Stimulated activated CD8-positive, alpha-beta memory T cell treated with anti-CD3 and anti-CD28 coated beads, Interleukin-4, amount 100 ng/mL, for 1 hour (primary cell): ENCODE measurements around the gene STN1.

ENCODE experiments used
- DNase-seq, 2 donors: peaks; one replicate each; pipeline ENCODE4 v3.0.0-alpha.2; 2020; ENCODE audit warnings: low read depth in 2 of 2, low spot score in 1 of 2

Gene STN1

GRCh38 chr10:103930449-103930848, 12.5 kb upstream of the STN1 start:
- no peak for DNase-seq

DNA sequence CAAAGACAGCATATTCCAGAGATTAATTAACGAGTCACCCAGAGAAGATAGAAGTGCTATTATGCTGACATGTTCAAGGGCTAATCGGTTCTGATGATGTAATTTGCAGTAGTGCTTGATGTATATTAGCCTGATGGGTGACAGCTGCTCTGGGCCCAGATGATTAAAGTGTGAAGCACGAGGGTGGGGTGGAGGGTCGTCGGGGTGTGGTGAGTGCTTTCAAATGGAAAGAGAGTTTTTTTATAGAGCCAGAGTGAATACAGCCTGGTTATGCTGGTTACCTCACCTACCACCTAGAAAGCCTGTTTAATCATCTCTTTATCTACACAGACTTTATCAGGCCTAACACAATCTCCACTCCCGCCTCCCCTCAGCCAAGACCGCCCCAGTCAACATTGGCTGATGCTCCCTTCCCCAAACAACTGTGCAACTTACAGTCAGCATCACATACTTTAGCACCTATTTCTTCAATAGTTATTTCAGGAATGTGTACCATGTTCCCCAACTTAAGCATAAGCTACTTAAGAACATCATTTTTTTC, 11.5 kb upstream of the STN1 start:
- DNase-seq, result no peak

DNA sequence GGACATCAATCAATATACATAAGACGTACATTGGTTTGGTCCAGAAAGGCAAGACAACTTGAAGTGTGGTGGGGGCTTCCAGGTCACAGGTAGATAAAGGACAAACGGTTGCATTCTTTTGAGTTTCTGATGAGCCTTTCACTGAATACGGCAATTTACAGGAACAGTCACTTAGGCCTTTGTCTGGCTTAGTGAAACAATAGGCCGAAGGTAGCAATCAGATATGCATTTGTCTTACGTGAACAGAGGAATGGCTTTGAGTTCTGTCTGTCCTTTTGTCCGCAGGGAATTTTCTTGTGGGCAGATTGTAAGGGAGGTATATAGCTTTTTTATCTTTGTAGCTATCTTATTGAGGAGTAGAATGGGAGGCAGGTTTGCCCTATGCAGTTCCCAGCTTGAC, 10.8 kb upstream of the STN1 start:
- no peak for DNase-seq

GRCh38 chr10:103926722-103927319, 8.8 kb upstream of the STN1 start:
- no peak for DNase-seq

GRCh38 chr10:103925591-103925990, 7.6 kb upstream of the STN1 start:
- DNase-seq, result no peak

DNA sequence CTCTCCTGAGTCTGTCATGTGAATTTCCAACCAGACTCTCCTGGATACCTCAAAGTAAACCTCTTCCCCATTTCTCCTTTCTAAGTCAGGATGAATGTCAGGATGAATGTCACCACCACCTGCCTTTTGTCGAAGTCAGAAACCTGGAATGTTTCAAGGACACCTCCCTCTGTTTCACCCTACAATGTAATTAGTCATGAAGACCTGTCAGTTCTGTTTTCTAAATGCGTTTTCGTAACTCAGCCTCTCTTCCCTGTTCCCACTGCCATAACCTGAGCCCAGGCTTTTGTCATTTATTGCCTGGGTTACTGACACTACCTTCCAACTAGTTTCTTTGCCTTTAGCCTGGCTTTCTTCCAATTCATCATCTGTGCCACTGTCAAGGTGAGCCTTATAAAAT, 5.5 kb upstream of the STN1 start:
- no peak for DNase-seq

DNA sequence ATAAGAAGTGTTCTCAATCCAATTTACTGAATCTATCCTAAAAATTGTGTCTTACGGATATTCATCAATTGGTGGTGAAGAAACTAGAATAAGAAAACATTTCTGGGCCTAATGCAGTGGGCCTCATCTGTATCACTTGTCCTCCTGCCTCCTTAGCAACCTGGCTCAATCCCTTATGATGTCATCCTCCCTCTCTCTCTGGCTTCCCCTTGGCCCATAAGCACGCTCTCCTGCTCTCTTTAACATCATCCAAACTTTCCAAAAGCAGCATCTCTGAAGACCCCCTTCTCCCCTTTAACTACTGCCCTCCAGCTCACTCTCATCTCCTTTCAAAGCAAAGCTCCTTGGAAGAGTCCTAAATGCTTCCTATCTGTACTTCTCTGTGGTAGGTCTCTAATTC, 4.7 kb upstream of the STN1 start:
- no peak for DNase-seq

DNA sequence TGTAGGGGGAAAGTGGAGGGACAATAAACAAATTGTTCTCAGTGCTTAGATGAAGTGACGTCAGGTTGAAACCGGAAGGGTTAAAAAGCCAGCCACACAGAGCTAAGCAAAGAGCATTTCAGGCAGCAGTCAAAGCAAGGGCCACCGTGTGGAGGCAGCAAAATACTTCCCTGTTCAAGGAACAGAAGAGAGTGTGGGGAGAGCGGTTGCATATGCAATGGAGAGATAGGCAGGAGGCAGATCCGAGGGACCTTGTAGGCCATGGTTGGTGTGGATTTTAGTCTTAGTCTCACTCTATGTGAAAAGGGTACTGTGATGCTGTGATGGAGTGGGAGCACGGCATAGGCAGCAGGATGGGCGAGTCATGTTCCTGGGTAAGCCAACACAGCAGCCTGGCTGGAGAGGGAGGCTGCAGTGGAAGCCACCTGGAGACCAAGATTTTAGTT, 3.8 kb upstream of the STN1 start:
- DNase-seq, result no peak

DNA sequence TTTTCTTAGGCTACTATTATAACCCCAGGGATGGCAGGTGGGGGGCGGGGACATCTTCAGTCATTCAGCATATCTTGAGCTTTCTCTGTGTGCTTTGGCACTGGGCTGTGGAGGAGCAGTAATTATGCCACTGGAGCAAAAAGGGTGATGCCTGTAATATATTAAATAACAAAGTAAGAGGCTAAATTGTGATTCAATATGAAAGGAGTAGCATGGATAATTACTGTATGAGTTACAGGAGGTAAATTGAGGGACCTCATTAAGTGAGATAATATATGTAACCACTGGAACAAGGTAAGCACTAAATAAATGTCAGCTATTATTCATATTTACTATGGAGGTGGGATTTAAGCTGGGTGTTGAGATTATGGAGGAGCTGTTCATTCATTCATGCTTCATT, 3.3 kb upstream of the STN1 start:
- no peak for DNase-seq

DNA sequence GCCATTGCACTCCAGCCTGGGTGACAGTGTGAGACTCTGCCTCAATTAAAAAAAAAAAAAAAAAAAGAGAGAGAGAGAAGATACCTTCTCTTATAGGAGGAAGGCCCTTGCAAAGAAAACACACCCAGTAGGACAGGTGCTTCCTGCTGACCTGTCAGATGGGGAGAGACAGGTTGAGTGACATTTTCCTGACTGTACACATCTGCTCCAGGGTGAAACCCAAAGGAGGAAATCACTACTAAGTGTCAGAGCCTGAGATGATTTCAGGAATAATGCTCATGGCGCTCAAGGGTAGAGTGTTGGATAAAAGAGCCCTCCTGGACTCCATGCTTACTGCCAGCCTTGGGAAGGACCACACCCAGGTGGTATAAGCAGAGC, 1.7 kb upstream of the STN1 start:
- DNase-seq, result no peak

GRCh38 chr10:103917302-103918052, 507 bp downstream of the STN1 start:
- DNase-seq, result no peak

GRCh38 chr10:103916876-103917275, 1.1 kb downstream of the STN1 start:
- no peak for DNase-seq

DNA sequence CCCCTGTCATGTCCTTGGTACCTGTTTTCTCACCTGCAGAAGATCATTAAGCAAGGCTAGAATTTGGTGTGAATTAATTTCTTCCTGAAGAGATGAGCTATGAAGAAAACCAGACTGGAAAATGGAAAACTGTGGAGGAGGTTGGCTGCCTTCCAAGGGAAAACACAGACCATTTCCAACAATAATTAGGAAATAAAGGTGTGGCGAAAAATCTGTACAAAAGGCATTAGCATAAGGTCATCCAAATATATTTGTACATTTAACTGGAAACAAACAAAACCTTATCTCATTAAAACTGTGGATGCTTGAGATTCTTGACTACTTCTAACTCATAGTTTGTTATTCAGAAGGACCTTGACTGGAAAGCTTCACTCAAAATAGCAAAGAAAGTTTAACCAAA, 1.7 kb downstream of the STN1 start:
- DNase-seq, result no peak

DNA sequence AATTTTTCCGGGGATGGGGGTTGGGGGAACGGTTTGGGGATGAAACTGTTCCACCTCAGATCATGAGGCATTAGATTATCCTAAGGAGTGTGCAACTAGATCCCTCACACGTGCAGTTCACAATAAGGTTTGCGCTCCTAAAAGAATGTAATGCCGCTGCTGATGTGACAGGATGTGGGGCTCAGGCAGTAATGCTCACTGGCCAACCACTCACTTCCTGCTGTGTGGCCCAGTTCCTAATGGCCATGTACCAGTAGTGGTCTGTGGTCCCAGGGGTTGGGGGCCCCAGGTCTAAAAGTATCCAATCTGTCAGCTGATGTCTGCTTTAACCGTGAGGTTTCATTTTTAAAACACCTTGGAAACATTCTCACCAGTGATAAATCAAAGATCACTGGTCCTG, 2.2 kb downstream of the STN1 start:
- DNase-seq, result peak in 1 of 2 donors; percentile 16

DNA sequence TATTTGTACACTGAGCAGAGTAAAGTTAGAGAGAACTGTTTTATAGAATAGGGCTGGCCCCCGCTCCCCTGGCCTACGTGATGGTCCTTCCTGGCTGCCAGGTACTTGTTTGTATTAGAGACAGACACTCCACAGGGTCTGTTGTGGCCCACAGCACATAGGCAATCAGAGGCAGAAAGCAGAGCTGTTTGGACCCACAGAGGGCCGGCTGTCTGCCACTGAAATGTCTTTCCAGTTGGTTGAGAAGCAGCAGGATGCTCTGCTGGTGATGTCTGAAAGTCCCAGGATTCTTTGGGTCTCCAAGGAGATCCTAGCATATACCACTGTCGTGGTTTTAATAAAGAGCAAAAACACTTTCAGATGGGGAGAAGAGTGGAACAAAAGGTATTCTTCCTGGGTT, 5.2 kb downstream of the STN1 start:
- no peak for DNase-seq

- DNase-seq, result no peak
Observed at GRCh38 chr10:103911021-103911459, 6.9 kb downstream of the STN1 start.

GRCh38 chr10:103910442-103911012, 7.5 kb downstream of the STN1 start:
- no peak for DNase-seq

DNA sequence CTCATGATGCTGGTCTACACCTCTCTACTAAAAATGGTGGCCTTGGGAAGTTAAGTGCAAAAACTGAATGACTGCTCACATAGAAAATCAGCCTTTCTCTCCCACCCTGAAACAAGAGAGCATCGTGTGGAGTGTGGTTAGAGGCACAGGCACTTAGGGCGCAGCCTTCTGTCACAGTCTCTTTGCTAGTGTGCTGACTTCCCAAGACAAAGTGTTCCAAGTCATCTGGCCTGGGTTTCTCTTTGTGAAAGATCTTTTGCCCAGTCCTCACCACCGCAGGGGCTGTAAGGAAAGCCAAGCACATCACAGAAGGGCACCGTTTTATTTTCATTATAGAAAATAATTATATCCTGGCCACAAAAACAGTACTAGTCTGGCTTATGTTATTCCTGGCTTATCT, 12.5 kb downstream of the STN1 start:
- DNase-seq, result no peak

GRCh38 chr10:103901299-103901698, 16.7 kb downstream of the STN1 start:
- DNase-seq, result no peak

GRCh38 chr10:103899312-103899711, 18.7 kb downstream of the STN1 start:
- DNase-seq, result no peak

GRCh38 chr10:103897241-103897774, 20.7 kb downstream of the STN1 start:
- no peak for DNase-seq

DNA sequence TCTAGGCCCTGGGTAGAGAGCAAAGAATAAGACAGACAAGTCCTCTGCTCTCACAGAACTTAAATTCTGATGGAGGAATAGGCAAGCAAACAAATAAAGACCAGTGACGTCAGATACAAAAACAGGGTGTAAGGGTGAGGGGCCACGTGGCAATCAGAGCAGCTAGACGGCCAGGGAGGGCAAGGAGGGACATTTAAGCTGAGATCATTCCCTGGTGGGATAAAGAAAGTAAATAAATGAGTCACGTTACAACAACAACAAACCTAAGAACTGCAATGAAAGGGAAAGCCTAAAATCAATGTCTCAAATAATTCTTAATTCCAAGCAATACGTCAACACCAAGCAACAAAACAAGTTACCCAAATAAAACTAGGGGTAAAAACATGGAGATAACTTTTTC, 21.8 kb downstream of the STN1 start:
- no peak for DNase-seq
